ENCODE results near the gene SMAD6.

Gene SMAD6

GRCh38 chr15:66782785-66783184 is 80.7 kb downstream of the SMAD6 start (continued):
- TF ChIP-seq AEBP2 (tag by site-specific recombination; IDR thresholded peaks at IDR 0.05; ENCODE audit: borderline replicate concordance) (no peak), ZNF391 (tag by site-specific recombination; IDR thresholded peaks at IDR 0.05; ENCODE audit: borderline replicate concordance, low read depth) (no peak), ZNF404 (tag by site-specific recombination; IDR thresholded peaks at IDR 0.05) (no peak)

- POLR2A ChIA-PET, result interaction anchor here (1.6 kb wide), 1 partner anchor 80 kb away, joined by 5 read pairs; the partner anchor contains the start of gene SMAD6
These were observed 81.3 kb downstream of the SMAD6 start for GRCh38 chr15:66783314-66783713.

GRCh38 chr15:66783725-66784124 is 81.7 kb downstream of the SMAD6 start:
- peaks cover 0 to 46% of the 10 kb centered on the region in 2 experiments for H3K36me3 ChIP-seq (ENCODE audit: control insufficient read depth in 2 of 2, insufficient read depth in 1 of 2, low read length in 2 of 2)
- H3K4me3 ChIP-seq (ENCODE audit: low read depth, low read length), result no peak overlapping the region
- POLR2A ChIA-PET, result interaction anchor here (1.6 kb wide), 1 partner anchor 81 kb away, joined by 5 read pairs; the partner anchor contains the start of gene SMAD6
- H3K9me3 ChIP-seq (ENCODE audit: control insufficient read depth, insufficient read depth, low read depth, low read length), result no peaks in the 10 kb centered on the region
- TF ChIP-seq MZF1 (tag by site-specific recombination; IDR thresholded peaks at IDR 0.05; ENCODE audit: borderline replicate concordance) (no peak), MEIS1 (CRISPR knock-in tag; IDR thresholded peaks at IDR 0.05; ENCODE audit: borderline replicate concordance) (no peak), ZNF580 (tag by site-specific recombination; IDR thresholded peaks at IDR 0.05) (no peak), ZNF555 (tag by site-specific recombination; conservative IDR thresholded peaks at IDR 0.05) (no peak), ELK4 (IDR thresholded peaks at IDR 0.05; ENCODE audit: borderline replicate concordance, low read depth, low read length) (no peak), ZNF221 (tag by site-specific recombination; IDR thresholded peaks at IDR 0.05; ENCODE audit: borderline replicate concordance) (no peak)
- H3K27ac ChIP-seq (ENCODE audit: extremely low read depth, low read depth, low read length), result no peak overlapping the region
- CTCF ChIA-PET, result interaction anchor here (0.6 to 3.8 kb wide), 9 partner anchors 9 to 172 kb away, joined by 3 to 22 read pairs (median 3); no protein-coding TSS in a partner anchor
- H3K4me1 ChIP-seq (ENCODE audit: control insufficient read depth, insufficient read depth, low read length), result peaks cover 10% of the 10 kb centered on the region

More at GRCh38 chr15:66783314-66783713, 81.3 kb downstream of the SMAD6 start:
- CTCF ChIA-PET, result interaction anchor here (0.6 to 3.8 kb wide), 7 partner anchors 8 to 70 kb away, joined by 3 to 22 read pairs (median 5); no protein-coding TSS in a partner anchor
- H3K9me3 ChIP-seq (ENCODE audit: control insufficient read depth, insufficient read depth, low read depth, low read length), result no peaks in the 10 kb centered on the region
- peaks cover 10% of the 10 kb centered on the region for H3K4me1 ChIP-seq (ENCODE audit: control insufficient read depth, insufficient read depth, low read length)
- TF ChIP-seq PBX3 (CRISPR knock-in tag; IDR thresholded peaks at IDR 0.05) (no peak), ZFP41 (tag by site-specific recombination; IDR thresholded peaks at IDR 0.05; ENCODE audit: borderline replicate concordance) (no peak), ZNF354C (tag by site-specific recombination; IDR thresholded peaks at IDR 0.05; ENCODE audit: borderline replicate concordance, low read depth) (no peak), ZNF140 (tag by site-specific recombination; IDR thresholded peaks at IDR 0.05) (no peak), KLF17 (tag by site-specific recombination; IDR thresholded peaks at IDR 0.05) (no peak), ZBTB21 (tag by site-specific recombination; IDR thresholded peaks at IDR 0.05) (no peak), ZNF571 (tag by site-specific recombination; IDR thresholded peaks at IDR 0.05) (no peak), ATF2 (tag by site-specific recombination; IDR thresholded peaks at IDR 0.05; ENCODE audit: low read depth) (no peak), ZNF473 (tag by site-specific recombination; IDR thresholded peaks at IDR 0.05) (no peak), HOXC10 (CRISPR knock-in tag; IDR thresholded peaks at IDR 0.05) (no peak), ZNF48 (tag by site-specific recombination; IDR thresholded peaks at IDR 0.05) (no peak), ZNF423 (tag by site-specific recombination; IDR thresholded peaks at IDR 0.05) (no peak), ZNF704 (tag by site-specific recombination; IDR thresholded peaks at IDR 0.05) (no peak)
- H3K4me3 ChIP-seq (ENCODE audit: low read depth, low read length), result no peak overlapping the region
- peaks cover 0 to 50% of the 10 kb centered on the region in 2 experiments for H3K36me3 ChIP-seq (ENCODE audit: control insufficient read depth in 2 of 2, insufficient read depth in 1 of 2, low read length in 2 of 2)
- no peak overlapping the region for H3K27ac ChIP-seq (ENCODE audit: extremely low read depth, low read depth, low read length)
